ENCODE data around the gene CRYGN.

DNA sequence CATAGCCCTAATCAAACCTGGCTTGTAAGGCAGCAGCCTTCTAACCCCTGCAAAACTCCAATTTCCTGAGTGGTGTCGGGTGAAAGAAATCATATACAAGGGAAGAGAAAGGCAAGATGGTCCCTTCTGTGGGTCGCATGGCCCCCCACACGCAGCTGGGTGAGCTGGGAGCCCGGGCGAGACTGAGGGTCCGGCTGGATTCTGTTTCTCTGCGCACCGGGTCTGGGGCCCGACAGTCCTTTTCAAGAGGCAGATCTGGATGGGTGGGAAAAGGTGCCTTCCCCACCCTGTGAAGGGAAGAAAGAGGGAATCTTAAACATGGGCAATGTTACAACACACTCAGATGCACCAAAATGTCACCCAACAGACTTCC lies 48.6 kb downstream of the CRYGN start:
- TF ChIP-seq, protein P1, sequence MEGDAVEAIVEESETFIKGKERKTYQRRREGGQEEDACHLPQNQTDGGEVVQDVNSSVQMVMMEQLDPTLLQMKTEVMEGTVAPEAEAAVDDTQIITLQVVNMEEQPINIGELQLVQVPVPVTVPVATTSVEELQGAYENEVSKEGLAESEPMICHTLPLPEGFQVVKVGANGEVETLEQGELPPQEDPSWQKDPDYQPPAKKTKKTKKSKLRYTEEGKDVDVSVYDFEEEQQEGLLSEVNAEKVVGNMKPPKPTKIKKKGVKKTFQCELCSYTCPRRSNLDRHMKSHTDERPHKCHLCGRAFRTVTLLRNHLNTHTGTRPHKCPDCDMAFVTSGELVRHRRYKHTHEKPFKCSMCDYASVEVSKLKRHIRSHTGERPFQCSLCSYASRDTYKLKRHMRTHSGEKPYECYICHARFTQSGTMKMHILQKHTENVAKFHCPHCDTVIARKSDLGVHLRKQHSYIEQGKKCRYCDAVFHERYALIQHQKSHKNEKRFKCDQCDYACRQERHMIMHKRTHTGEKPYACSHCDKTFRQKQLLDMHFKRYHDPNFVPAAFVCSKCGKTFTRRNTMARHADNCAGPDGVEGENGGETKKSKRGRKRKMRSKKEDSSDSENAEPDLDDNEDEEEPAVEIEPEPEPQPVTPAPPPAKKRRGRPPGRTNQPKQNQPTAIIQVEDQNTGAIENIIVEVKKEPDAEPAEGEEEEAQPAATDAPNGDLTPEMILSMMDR (IDR thresholded peaks at IDR 0.05; ENCODE audit: borderline replicate concordance, extremely low read depth, low read length, poor library complexity, severe bottlenecking): no peak
- TF ChIP-seq EZH2 (IDR thresholded peaks at IDR 0.05; ENCODE audit: borderline replicate concordance, low read depth, low read length, severe bottlenecking): no peak

All from DND-41 (cell line).